A549 (cell line): ENCODE results near the gene FAM200C. TPM values are rescaled to one million over a fixed set of nuclear protein-coding genes. Genes with fewer than 3 reads are reported as not detected.

Experiments used
- ATAC-seq, 2 experiments: fragments of 200-7000 bp in 1 of 2; fragments of >200 bp in 1 of 2; cut with Nextera tagmentation in 1 of 2; cut with Tn5 transposase in 1 of 2; 3 replicates each; pipeline versions ENCODE4 v1.8.0 to v1.9.1; 2018 to 2020; ENCODE audit warnings: mild to moderate bottlenecking in 1 of 2, moderate library complexity in 1 of 2
- CTCF ChIA-PET: fragments of 300-600 bp; sonication (Branson Sonifier 250); formaldehyde crosslinking; extraction: SDS; loops from one replicate; lab custom pipeline; 2021; ENCODE audit warnings: antibody characterized with exemption, inconsistent platforms; lab: Yijun Ruan, JAX
- POLR2A ChIA-PET: fragments of 350-600 bp; formaldehyde crosslinking; extraction: SDS; loops from one replicate; lab custom pipeline; 2021; ENCODE audit warnings: antibody characterized with exemption, inconsistent platforms; lab: Yijun Ruan, JAX
- DNase-seq, 2 experiments: peaks; one replicate each; pipeline versions ENCODE4 v3.0.0 to v3.0.0-alpha.2; 2011 to 2016; ENCODE audit warnings: low read depth in 1 of 2, low spot score in 1 of 2
- FAIRE-seq: peaks from 2 replicates; lab custom pipeline; 2011; peaks lifted over from hg19 to GRCh38; lab: Jason Lieb, UNC
- H3K27ac ChIP-seq, 2 experiments: fragments of >200 bp; sonication (Bioruptor Twin); formaldehyde crosslinking; 3 replicates each; pipeline ENCODE4 v1.5.1; 2016 to 2017
- H3K4me1 ChIP-seq: fragments of >200 bp; sonication (Bioruptor Twin); formaldehyde crosslinking; 3 replicates; pipeline ENCODE4 v1.6.1; 2016
- H3K4me2 ChIP-seq: fragments of >200 bp; sonication (Bioruptor Twin); formaldehyde crosslinking; 3 replicates; pipeline ENCODE4 v1.6.1; 2016
- H3K4me3 ChIP-seq: fragments of >200 bp; sonication (Bioruptor Twin); formaldehyde crosslinking; 3 replicates; pipeline ENCODE4 v1.5.1; 2016
- H3K9me3 ChIP-seq: fragments of >200 bp; sonication (Bioruptor Twin); formaldehyde crosslinking; 3 replicates; pipeline ENCODE4 v1.6.1; 2016
- ATOH8 ChIP-seq: fragments of 250-450 bp; sonication (Bioruptor Pico); IDR thresholded peaks from 2 replicates; pipeline ENCODE4 v1.5.0; 2020; ENCODE audit warnings: low read depth, mild to moderate bottlenecking, moderate library complexity
- BCL3 ChIP-seq: fragments of >200 bp; sonication (Bioruptor Twin); formaldehyde crosslinking; IDR thresholded peaks from 3 replicates; pipeline ENCODE4 v1.6.1; 2016
- BHLHE40 ChIP-seq: IDR thresholded peaks from 2 replicates; pipeline ENCODE4 v1.6.1; 2012; ENCODE audit warnings: low read depth, low read length, inconsistent platforms
- CBX2 ChIP-seq: fragments of 200-600 bp; sonication (generic); IDR thresholded peaks from 2 replicates; pipeline ENCODE4 v1.6.1; 2016; ENCODE audit warnings: low read depth, mild to moderate bottlenecking, borderline replicate concordance
- CEBPB ChIP-seq, 2 experiments: fragments of >200 bp in 1 of 2; sonication (Bioruptor Twin) in 1 of 2; formaldehyde crosslinking in 1 of 2; IDR thresholded peaks; 2 replicates each; pipeline ENCODE4 v1.6.1; 2012 to 2016
- CTCF ChIP-seq: fragments of >200 bp; sonication (Bioruptor Twin); formaldehyde crosslinking; IDR thresholded peaks from 3 replicates; pipeline ENCODE4 v1.5.1; 2016
- ELK1 ChIP-seq: fragments of 150-350 bp; IDR thresholded peaks from 2 replicates; pipeline ENCODE4 v1.6.1; 2014; ENCODE audit warnings: low read depth, mild to moderate bottlenecking, low read length
- ESRRA ChIP-seq: fragments of 150-350 bp; IDR thresholded peaks from 2 replicates; pipeline ENCODE4 v1.6.1; 2014; ENCODE audit warnings: mild to moderate bottlenecking, low read length, borderline replicate concordance
- HDAC2 ChIP-seq: fragments of 200-600 bp; sonication (generic); IDR thresholded peaks from 2 replicates; pipeline ENCODE4 v1.6.1; 2016
- HEYL ChIP-seq: fragments of 250-450 bp; sonication (Bioruptor Pico); IDR thresholded peaks from 2 replicates; pipeline ENCODE4 v1.8.0; 2021; ENCODE audit warnings: mild to moderate bottlenecking, moderate library complexity
- JUN ChIP-seq, 2 experiments: fragments of >200 bp; sonication (Bioruptor Twin); formaldehyde crosslinking; IDR thresholded peaks; 2 replicates in 1 of 2; 3 replicates in 1 of 2; pipeline ENCODE4 v1.6.1; 2016 to 2017
- JUNB ChIP-seq: fragments of >200 bp; sonication (Bioruptor Twin); formaldehyde crosslinking; IDR thresholded peaks from 2 replicates; pipeline ENCODE4 v1.6.1; 2016
- MAZ ChIP-seq: fragments of 150-350 bp; IDR thresholded peaks from 2 replicates; pipeline ENCODE4 v1.6.1; 2014; ENCODE audit warnings: antibody characterized with exemption, low read depth, low read length, borderline replicate concordance
- MYC ChIP-seq: IDR thresholded peaks from 2 replicates; pipeline ENCODE4 v1.6.1; 2012; ENCODE audit warnings: mild to moderate bottlenecking, inconsistent platforms, low read length, improper control_type of control experiment, borderline replicate concordance
- RARB ChIP-seq: fragments of 250-450 bp; sonication (Bioruptor Pico); IDR thresholded peaks from 2 replicates; pipeline ENCODE4 v1.8.0; 2021; ENCODE audit warnings: mild to moderate bottlenecking, moderate library complexity
- RCOR1 ChIP-seq: fragments of 150-350 bp; IDR thresholded peaks from 2 replicates; pipeline ENCODE4 v1.6.1; 2014; ENCODE audit warnings: antibody characterized with exemption, low read length, low read depth
- RNF2 ChIP-seq: fragments of 200-600 bp; sonication (generic); IDR thresholded peaks from 2 replicates; pipeline ENCODE4 v1.6.1; 2016; ENCODE audit warnings: low read depth, mild to moderate bottlenecking, antibody characterized with exemption, moderate library complexity, borderline replicate concordance
- ZSCAN20 ChIP-seq: fragments of 250-450 bp; sonication (Bioruptor Pico); IDR thresholded peaks from 2 replicates; pipeline ENCODE4 v1.8.0; 2022; ENCODE audit warnings: mild to moderate bottlenecking, moderate library complexity
- WGBS: methylation state at CpG from one replicate; pipeline ENCODE4 v1.1.6; 2017; ENCODE audit errors: missing lambda C conversion rate; 5-methylcytosine and 5-hydroxymethylcytosine counted together
- polyA plus RNA-seq, 4 experiments: library from polyadenylated mRNA; depleted of rRNA in 3 of 4; stranded (reverse); fragments of >200 nt; fragmentation: RNase III in 1 of 4; extraction: RNeasy Plus Mini Kit Qiagen cat#74134 plus additional on column Dnase treatment in 1 of 4; gene quantifications; 2 replicates in 3 of 4; 3 replicates in 1 of 4; pipeline ENCODE4 v1.2.3, GENCODE V29; 2011 to 2017

The FAM200C gene
- polyA plus RNA-seq, 2 of the 4 experiments (the other 2 are of a cell fraction), result 2.7 to 4.3 TPM

GRCh38 chr5:160435532-160435931 is 35.7 kb upstream of the FAM200C start (continued):
- no peak for TF ChIP-seq CEBPB (IDR thresholded peaks at IDR 0.05)

GRCh38 chr5:160434022-160434531 is 34.2 kb upstream of the FAM200C start:
- H3K4me2 ChIP-seq, result no peak overlapping the region
- no peaks in the 10 kb centered on the region for H3K4me1 ChIP-seq
- H3K27ac ChIP-seq, result no peak overlapping the region
- ATAC-seq, result no peak
- DNase-seq, result no peak
- ChIA-PET POLR2A (no interaction called here), CTCF (no interaction called here)
- H3K4me3 ChIP-seq, result no peak overlapping the region
- FAIRE-seq, result no peak
- 79% methylated on average over 9 of the region's 9 CpGs for WGBS
- TF ChIP-seq CBX2, result no peak
- no peaks in the 10 kb centered on the region for H3K9me3 ChIP-seq

- no peak for TF ChIP-seq RNF2
- TF ChIP-seq MAZ, result no peak
- no peak for TF ChIP-seq ELK1
- TF ChIP-seq RARB, result no peak
- TF ChIP-seq BCL3, result no peak
- no peak for TF ChIP-seq CBX2
- no peak for TF ChIP-seq ATOH8 (CRISPR knock-in tag)
- TF ChIP-seq HDAC2, result no peak
- TF ChIP-seq JUN (IDR thresholded peaks at IDR 0.05), result no peak
- no peak for TF ChIP-seq RCOR1
- TF ChIP-seq HEYL (CRISPR knock-in tag), result no peak
- TF ChIP-seq CTCF, result no peak
- TF ChIP-seq MYC, result no peak
- TF ChIP-seq ESRRA, result no peak
- no peak for TF ChIP-seq JUNB
- TF ChIP-seq BHLHE40, result no peak
- no peak for TF ChIP-seq ZSCAN20 (CRISPR knock-in tag)
- Histone ChIP-seq H3K4me2 (no peak overlapping the region), H3K4me3 (no peak overlapping the region), H3K9me3 (no peaks in the 10 kb centered on the region), H3K27ac (no peak overlapping the region), H3K4me1 (no peaks in the 10 kb centered on the region)
- DNase-seq (no peak), ATAC-seq (no peak; a peak in 1 of 6 replicates), FAIRE-seq (no peak)
- POLR2A ChIA-PET, result no interaction called here
- whole genome bisulfite sequencing, result 61% methylated on average over 7 of the region's 7 CpGs
- CTCF ChIA-PET, result no interaction called here
Measured at GRCh38 chr5:160432787-160433186, 32.9 kb upstream of the FAM200C start.
